Spinal cord (tissue), 10 donors: ENCODE measurements around the gene HDAC4. TPM values are rescaled to one million over a fixed set of nuclear protein-coding genes. Genes with fewer than 3 reads are reported as not detected.
A peak's percentile ranks its signal among the peaks of the same experiment; 100 is the strongest.

Experiments used
- DNase-seq, 6 donors: peaks; one replicate each; pipeline versions ENCODE4 v3.0.0 to v3.0.0-alpha.2; 2013 to 2015; ENCODE audit warnings: low spot score in 6 of 6, low read depth in 4 of 6
- H3K27ac ChIP-seq: one replicate; pipeline ENCODE4 v1.5.1; 2013; ENCODE audit warnings: low read depth, low read length, control low read depth
- H3K27me3 ChIP-seq: one replicate; pipeline ENCODE4 v1.6.1; 2013; ENCODE audit warnings: low read length; ENCODE audit not compliant: control insufficient read depth, insufficient read depth
- H3K36me3 ChIP-seq: one replicate; pipeline ENCODE4 v1.6.1; 2013; ENCODE audit warnings: low read length; ENCODE audit not compliant: control insufficient read depth, insufficient read depth
- H3K4me1 ChIP-seq: one replicate; pipeline ENCODE4 v1.6.1; 2013; ENCODE audit warnings: low read length; ENCODE audit not compliant: control insufficient read depth, insufficient read depth
- H3K4me3 ChIP-seq: one replicate; pipeline ENCODE4 v1.5.1; 2013; ENCODE audit warnings: low read depth, low read length, control low read depth
- H3K9me3 ChIP-seq: one replicate; pipeline ENCODE4 v1.6.1; 2013; ENCODE audit warnings: low read length; ENCODE audit not compliant: control insufficient read depth, insufficient read depth
- WGBS: methylation state at CpG from one replicate; pipeline ENCODE4 v1.1.5; 2013; ENCODE audit warnings: missing lambda C conversion rate; ENCODE audit not compliant: insufficient coverage; 5-methylcytosine and 5-hydroxymethylcytosine counted together
- polyA plus RNA-seq, 2 donors: library from polyadenylated mRNA; unstranded; fragments of 120-200 nt; gene quantifications; one replicate each; pipeline ENCODE4 v1.2.1, GENCODE V29; 2013; ENCODE audit not compliant: insufficient read length in 2 of 2
- total RNA-seq, 2 donors: library from RNA; depleted of rRNA in 1 of 2; stranded (reverse); fragments of 120-200 nt in 1 of 2; fragments of >200 nt in 1 of 2; gene quantifications; one replicate each; pipeline versions ENCODE4 v1.2.3 to v1.2.4, GENCODE V29; 2013 to 2014
- donor health status: healthy.

HDAC4 gene
- total and polyA plus RNA-seq, 4 donors: 20.7 to 35.3 (median 25.4) TPM

DNA sequence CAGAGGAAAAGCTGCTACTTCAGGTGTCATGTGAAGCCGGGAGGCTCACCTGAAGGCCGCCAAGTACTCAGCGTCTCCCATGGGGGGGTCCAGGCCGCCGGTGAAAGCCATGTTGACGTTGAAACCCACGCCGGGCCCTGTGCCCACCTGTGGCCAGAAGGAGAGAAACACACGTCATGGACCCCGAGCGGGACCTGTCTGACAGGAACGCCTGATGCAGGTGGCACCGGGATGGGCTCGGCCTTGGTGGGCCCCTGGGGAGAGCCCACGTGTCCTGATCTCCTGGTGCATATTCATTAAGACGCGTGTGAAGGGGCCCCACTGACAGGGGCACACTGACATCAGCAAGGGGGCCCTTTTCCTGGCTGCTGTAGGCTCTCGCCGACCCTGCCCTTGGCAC lies 319.8 kb downstream of the HDAC4 start:
- Histone ChIP-seq H3K27me3 (no peaks in the 10 kb centered on the region), H3K27ac (no peak overlapping the region), H3K4me3 (no peak overlapping the region), H3K36me3 (peaks cover 85% of the 10 kb centered on the region), H3K4me1 (peaks cover 10% of the 10 kb centered on the region), H3K9me3 (no peaks in the 10 kb centered on the region)
- 93% methylated on average over 19 of the region's 19 CpGs for WGBS
- no peak for DNase-seq

GRCh38 chr2:239079671-239080294 lies 321.0 kb downstream of the HDAC4 start:
- Histone ChIP-seq H3K27ac (no peak overlapping the region), H3K9me3 (no peaks in the 10 kb centered on the region), H3K4me3 (no peak overlapping the region), H3K27me3 (no peaks in the 10 kb centered on the region), H3K36me3 (peaks cover 93% of the 10 kb centered on the region), H3K4me1 (peaks cover 18% of the 10 kb centered on the region)
- 93% methylated on average over 14 of the region's 16 CpGs for WGBS
- no peak for DNase-seq

- no peak overlapping the region for H3K27ac ChIP-seq
- no peaks in the 10 kb centered on the region for H3K9me3 ChIP-seq
- 94% methylated on average over 13 of the region's 25 CpGs for WGBS
- peaks cover 92% of the 10 kb centered on the region for H3K36me3 ChIP-seq
- DNase-seq: no peak
- peaks cover 18% of the 10 kb centered on the region for H3K4me1 ChIP-seq
- H3K27me3 ChIP-seq: no peaks in the 10 kb centered on the region
- H3K4me3 ChIP-seq: no peak overlapping the region
Observed at GRCh38 chr2:239078128-239078924, 322.5 kb downstream of the HDAC4 start.

GRCh38 chr2:239077260-239077659 lies 323.6 kb downstream of the HDAC4 start:
- no peaks in the 10 kb centered on the region for H3K9me3 ChIP-seq
- DNase-seq: no peak
- no peak overlapping the region for H3K27ac ChIP-seq
- peaks cover 18% of the 10 kb centered on the region for H3K4me1 ChIP-seq
- no peak overlapping the region for H3K4me3 ChIP-seq
- WGBS: 99% methylated on average over 11 of the region's 15 CpGs
- no peaks in the 10 kb centered on the region for H3K27me3 ChIP-seq
- peaks cover 92% of the 10 kb centered on the region for H3K36me3 ChIP-seq

- peak in 3 of 6 donors; percentile 29 to 65 (median 36) for DNase-seq
- Histone ChIP-seq H3K9me3 (no peaks in the 10 kb centered on the region), H3K27ac (no peak overlapping the region), H3K27me3 (no peaks in the 10 kb centered on the region), H3K4me3 (no peak overlapping the region), H3K36me3 (peaks cover 87% of the 10 kb centered on the region), H3K4me1 (peaks cover 18% of the 10 kb centered on the region)
- WGBS: 72% methylated on average over 27 of the region's 27 CpGs
Observed at GRCh38 chr2:239075918-239076758, 324.7 kb downstream of the HDAC4 start.

DNA sequence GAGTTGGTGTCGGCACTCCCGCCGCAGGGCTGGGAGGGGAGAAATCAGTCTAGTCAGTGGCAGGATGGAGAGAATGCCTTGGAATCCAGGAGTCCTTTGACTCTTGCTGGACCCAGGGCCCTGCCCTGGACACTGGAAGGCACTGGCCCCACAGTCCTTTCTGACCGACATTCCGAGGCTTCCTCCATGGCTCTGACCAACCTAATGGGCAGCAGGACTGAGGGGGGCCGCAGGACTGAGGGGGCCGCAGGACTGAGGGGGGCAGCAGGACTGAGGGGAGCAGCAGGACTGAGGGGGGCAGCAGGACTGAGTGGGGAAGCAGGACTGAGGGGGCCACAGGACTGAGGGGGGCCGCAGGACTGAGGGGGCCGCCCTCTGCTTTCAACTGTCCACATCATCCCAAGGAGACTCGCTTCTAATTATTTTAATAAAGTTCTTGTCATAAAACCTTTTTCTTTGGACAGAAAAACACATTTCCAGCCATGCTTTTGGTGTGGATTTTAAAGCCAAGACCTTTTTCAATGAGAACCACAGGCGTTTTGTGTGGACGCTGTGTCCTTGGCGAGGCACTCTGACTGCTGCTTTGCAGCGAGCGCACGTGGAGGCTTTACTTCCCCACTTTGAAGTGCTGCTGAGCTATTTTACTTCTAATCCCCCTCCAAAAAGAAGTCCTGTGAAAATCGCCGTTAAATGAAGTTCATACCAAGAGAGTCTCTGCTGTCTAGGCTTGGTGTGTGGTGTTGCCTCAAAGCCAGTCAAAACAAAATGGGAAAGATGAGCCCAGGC lies 326.9 kb downstream of the HDAC4 start:
- no peak overlapping the region for H3K4me3 ChIP-seq
- peaks cover 76% of the 10 kb centered on the region for H3K36me3 ChIP-seq
- no peak for DNase-seq
- H3K9me3 ChIP-seq: no peaks in the 10 kb centered on the region
- no peak overlapping the region for H3K27ac ChIP-seq
- H3K4me1 ChIP-seq: peaks cover 18% of the 10 kb centered on the region
- WGBS: 95% methylated on average over 11 of the region's 18 CpGs
- H3K27me3 ChIP-seq: no peaks in the 10 kb centered on the region

GRCh38 chr2:239073270-239073669 lies 327.6 kb downstream of the HDAC4 start:
- peaks cover 75% of the 10 kb centered on the region for H3K36me3 ChIP-seq
- no peaks in the 10 kb centered on the region for H3K9me3 ChIP-seq
- DNase-seq: no peak
- H3K4me1 ChIP-seq: peaks cover 18% of the 10 kb centered on the region
- no peak overlapping the region for H3K27ac ChIP-seq
- H3K4me3 ChIP-seq: no peak overlapping the region
- 95% methylated on average over 12 of the region's 12 CpGs for WGBS
- no peaks in the 10 kb centered on the region for H3K27me3 ChIP-seq

GRCh38 chr2:239072786-239073185 lies 328.0 kb downstream of the HDAC4 start:
- Histone ChIP-seq H3K9me3 (no peaks in the 10 kb centered on the region), H3K36me3 (peaks cover 75% of the 10 kb centered on the region), H3K4me3 (no peak overlapping the region), H3K27me3 (no peaks in the 10 kb centered on the region), H3K4me1 (peaks cover 18% of the 10 kb centered on the region), H3K27ac (no peak overlapping the region)
- DNase-seq: no peak
- WGBS: 96% methylated on average over 14 of the region's 14 CpGs

- Histone ChIP-seq H3K4me1 (peaks cover 3% of the 10 kb centered on the region), H3K27ac (no peak overlapping the region), H3K36me3 (peaks cover 76% of the 10 kb centered on the region), H3K27me3 (no peaks in the 10 kb centered on the region), H3K9me3 (no peaks in the 10 kb centered on the region), H3K4me3 (no peak overlapping the region)
- WGBS: 100% methylated on average over 3 of the region's 9 CpGs
- DNase-seq: no peak
Observed at GRCh38 chr2:239070466-239070865, 330.4 kb downstream of the HDAC4 start.
